Measurements from ENCODE around the gene GIMAP5.
"Not testable (repeated sequence)": the region's sequence is repeated elsewhere in the genome, so short reads cannot be mapped to it uniquely, and the experiment has no call there.

Gene GIMAP5

DNA sequence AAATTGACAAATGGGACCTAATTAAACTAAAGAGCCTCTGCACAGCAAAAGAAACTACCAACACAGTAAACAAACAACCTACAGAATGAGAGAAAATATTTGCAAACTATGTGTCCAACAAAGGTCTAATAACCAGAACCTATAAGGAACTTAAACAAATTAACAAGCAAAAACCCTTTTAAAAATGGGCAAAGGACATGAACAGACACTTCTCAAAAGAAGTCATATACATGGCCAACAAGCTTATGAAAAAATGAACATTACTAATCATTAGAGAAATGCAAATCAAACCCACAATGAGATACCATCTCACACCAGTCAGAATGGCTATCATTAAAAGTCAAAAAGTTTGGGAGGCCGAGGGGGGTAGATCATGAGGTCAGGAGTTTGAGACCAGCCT lies 36.9 kb downstream of the GIMAP5 start:
- not testable (repeated sequence) for DNase-seq (ENCODE audit: low read depth)

DNA sequence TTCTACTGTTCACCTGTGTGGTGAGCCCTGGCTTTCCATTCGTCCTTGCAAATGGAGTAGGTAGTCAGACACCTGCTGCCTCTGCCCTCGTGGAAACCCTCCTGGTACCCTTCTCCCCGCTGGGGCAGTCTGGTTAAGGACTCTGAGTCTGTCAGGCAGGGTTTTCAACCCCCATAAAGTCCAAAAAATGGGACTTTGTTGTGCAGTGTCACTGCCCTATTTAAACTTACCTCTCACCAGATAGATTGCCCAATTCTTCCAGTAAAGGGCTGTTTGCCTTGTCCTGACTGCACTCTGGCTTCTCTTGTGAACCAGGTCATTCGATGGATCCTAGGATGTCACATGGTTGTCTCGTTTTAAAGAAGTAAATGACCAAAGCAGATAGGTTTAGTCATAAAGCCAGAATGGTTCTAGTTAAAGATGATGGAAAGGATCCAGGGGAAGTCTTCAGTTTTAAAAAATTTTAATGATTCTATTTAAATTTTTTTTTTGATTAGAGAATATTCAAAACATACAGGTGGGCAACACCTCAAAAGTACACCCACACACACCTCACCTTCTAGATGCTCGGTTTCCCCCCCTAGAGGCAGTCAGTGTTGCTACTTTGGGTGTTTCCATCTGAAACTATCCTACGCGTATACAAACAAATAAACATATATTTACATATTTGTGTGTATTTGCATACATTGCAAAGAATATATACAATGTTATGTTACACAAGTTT lies 41.0 kb downstream of the GIMAP5 start:
- DNase-seq (ENCODE audit: low read depth): no peak

DNA sequence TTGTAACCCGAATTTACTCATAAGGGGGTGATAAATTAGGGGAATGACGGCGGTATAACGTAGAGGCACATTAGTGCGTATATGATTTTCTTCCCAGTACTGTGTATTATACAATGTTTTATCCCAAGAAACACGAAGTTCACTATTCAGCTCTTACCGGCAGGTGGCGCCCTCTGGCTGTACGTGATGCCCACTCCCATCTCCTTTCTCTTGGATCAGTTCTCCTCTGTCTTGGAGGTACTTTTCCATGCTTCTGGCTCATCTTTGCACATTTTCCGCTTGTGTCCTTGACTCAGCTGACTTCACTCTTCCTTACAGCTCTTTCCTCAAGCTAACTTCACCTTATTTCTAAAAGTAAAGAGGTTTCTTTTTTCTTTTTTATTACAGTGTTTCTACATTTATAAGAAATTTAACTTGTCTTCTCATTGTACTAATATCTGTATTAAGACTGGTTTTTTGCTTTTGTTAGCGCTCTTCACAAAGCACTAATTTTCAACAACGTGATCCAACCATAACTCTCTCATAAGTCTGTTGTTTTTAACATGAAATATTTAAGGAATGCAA lies 41.6 kb downstream of the GIMAP5 start:
- peak; percentile 57 for DNase-seq (ENCODE audit: low read depth)

DNA sequence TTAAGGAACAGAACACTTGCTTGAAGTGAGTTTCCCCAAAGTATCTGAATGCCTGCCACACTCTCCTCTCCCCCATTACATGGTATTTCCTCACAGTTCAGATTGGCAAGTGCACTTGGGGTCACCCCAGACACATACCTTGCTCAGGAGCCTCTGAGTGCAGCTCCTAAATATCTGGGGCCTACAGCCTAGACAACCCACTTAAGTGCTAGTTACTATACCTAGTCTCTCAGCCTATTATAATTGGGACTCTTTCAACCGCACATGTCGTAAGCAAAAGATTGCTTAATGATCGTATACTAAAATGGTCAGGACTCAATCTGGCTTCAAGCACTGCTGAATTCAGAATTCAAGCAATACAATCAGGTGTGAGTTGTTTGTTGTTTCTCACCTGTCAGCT lies 43.1 kb downstream of the GIMAP5 start:
- no peak for DNase-seq (ENCODE audit: low read depth)

DNA sequence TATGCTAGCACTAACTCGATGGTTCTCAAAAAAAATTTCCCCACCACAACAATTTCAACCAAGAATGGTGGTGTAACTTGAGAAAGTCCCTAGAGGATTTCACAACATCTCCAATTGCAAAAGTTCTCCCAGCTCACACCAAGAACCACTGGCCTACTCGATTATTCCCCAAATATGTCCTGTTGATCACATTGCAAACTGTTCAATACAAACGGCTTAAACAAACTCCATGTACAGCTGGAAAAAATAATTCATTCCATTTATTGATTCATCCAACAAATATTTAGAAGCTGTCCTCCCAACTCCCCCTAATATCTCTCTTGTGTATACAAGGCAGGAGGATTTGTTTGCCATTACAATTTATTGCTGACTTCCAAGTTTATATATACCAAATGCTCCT lies 43.9 kb downstream of the GIMAP5 start:
- no peak for DNase-seq (ENCODE audit: low read depth)

DNA sequence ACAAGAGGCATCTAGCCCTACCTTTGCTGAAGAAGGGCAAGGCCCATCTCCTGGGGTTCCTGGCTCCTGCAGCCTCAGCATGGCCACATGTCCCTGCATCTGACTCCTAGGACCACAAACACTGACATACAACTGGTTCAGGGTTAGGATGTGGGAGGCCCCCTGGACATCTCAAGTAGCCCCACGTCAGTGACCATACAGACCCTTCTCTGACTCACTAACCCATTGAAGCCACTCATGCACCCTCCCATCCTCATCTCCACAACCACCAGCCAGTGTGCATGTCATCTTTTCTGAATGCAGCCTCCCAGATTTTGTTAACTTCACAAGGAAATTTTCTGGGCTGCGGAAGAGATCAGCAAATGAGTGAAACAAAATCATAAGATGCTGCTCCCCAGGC lies 44.7 kb downstream of the GIMAP5 start:
- no peak for DNase-seq (ENCODE audit: low read depth)

DNA sequence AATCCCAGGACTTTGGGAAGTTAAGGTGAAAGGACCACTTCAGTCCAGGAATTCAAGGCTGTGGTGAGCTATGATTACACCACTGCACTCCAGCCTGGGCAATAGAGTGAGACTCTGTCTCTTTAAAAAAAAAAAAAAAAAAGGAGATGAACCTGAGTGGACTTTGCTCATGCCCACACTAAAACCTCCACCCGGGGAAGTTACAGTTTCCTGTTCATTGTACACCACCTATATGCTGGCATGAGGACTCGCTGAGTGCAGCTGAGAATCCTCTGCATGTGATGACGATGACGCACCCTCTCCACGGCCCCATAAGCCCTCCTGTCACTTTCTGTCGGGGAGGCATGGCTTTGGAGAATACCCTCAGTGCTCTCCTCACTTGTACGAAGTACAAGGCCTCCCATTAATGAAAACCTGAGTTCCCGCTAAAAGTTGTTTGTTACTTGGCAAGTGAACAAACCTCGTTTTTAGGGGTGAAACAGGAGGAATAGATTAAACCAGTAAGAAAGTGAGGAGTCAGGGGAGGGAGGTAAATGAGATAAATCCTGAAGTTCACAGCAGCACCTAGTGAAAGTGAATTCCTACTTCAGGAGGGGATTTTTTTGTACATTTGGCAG lies 47.0 kb downstream of the GIMAP5 start:
- DNase-seq (ENCODE audit: low read depth): no peak

DNA sequence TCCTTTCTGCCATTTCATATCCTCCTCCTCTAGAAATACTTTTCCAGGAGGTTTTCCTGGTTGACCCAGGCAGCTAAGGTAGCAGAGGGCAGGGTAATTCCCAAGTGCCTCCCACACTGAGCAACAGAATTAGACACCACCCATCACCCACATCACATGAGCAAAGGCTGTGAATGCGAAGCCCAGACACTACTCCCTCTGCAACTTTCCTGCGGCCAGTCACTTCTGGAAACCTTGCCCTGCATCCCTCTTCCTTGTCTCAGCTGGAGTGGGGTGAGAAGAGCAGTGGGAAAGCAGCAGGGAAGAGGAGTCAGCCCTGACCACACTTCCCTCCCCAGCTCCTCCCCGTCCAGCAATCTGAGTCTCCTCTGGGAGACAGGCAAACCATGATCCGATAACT lies 47.7 kb downstream of the GIMAP5 start:
- DNase-seq (ENCODE audit: low read depth): no peak

DNA sequence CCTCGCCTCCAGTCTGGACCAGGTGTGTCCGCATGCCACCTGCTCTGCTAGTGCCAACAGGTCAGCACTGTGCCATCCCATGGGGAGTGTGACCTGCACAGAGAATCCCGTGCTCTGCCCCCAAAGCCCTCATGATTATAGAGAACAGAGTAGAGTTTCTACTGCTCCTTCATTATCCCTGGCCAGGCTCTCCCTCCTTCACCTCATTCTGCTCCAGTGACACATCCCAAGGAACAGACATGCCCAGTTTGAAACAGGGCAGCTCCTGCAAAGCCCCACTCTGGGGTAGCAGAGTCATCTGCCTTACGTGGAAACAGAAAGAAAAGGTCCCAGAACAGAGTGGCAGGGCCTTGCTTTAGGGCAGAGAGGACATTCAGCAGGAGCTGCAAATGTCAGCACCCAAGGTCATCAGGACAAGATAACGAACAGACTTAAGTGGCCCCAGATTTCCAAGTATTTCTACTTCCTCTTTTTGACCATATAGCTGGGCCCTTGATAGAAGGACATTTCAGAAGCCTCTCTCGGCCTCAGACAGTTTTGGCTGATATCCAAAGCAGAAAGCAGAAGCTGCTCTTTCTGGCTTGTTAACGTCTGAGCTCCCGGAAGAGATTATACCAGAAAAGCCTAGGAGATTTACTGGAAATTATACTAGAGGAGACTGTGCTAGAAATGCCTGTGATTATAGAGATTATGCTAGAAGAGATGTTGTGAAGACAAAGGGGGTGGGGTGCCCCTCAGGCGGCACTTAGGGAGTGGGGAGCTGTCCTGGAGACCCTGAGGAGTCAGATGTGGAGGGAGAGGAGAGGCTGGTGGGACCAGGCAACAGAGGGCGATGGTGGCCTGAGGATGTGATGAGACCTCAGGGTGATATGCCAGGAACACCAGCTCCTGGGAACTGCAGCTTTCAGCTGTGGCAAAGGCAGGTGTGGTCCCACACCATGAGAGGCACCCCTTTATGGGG lies 50.4 kb downstream of the GIMAP5 start:
- DNase-seq (ENCODE audit: low read depth): no peak

DNA sequence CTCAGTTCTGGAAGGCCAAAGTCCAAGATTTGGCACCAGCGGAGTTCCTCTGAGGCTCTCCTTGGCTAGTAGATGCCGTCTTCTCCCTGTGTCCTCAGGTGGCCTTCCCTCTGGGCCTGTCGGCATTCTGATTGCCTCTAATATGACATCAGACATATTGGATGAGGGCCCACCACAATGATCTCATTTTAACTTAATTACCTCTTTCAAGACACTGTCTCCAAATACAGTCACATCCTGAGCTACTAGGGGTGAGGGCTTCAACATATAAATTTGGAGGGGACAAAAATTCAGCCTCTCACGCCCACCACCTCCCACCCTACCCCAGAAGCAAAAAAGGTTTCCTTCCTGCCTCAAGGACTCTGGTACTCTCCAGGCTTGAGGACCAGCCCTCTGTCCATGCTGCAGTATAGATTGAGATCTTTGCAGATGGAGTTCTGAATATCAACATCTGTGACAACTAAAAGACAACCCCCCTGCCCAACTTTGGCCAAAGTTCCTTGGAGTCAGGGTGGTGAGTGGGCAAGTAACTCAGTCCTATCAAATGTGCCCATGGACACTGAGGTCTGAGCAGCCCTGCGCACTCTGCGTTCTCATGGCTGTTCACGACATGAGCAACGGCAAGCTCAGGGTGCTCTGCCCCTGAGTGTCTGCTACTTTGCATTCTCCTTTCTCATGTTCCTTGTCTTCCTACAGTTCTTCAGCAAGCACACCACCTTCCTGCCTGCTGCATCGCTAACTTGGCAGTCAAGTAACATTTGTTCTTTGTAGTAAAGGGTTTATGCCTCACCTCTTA lies 51.5 kb downstream of the GIMAP5 start:
- DNase-seq (ENCODE audit: low read depth): no peak

DNA sequence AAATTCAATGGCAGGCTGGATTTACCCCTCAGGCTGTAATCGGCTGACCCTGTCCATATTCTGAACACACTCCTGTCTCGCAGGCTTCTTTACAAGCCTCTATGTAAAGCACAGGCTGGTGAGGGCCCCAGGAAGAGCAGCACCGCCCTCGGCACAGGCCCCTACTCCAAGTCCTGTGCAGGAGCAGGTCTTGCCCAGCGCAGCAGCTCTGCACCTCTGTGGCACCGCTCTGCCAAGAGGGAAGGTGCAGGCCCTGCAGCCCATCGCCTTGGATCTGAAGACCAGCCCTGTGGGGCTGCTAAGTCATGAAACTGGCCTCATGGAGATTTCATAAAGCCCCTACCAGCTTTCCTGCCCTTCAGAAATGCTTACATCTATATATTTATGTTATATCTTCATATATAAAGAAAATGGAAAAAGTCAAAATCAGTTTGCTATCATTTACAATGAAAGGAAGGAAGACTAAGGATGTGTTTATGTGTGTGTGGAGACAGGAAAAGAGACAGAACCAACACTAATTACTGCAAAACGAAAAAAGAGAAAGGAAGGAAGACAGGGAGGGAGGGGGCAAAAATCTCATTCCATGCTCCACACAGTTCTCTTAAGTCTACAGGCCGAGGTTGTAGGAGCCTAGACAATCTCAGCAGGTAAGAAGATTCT lies 53.3 kb downstream of the GIMAP5 start:
- no peak for DNase-seq (ENCODE audit: low read depth)

DNA sequence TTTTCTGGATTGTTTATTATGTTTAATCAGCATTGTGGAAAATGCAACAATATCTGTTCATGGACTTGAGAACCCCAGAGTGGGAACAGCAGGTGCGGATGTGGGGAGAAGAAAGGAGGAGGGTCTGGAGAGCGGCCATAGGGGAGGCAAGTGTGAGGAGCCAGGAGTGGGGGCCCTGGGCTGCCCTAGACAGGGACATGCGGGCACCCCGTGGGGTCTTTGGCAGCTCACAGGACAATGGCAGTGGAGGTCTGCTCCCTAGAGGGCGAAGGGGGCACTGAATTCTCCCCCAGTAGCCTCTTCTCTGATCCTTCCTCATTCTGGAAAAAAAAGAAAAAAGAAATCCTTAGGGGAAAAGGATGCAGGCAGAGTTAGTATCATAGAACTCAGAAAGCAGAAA lies 54.1 kb downstream of the GIMAP5 start:
- DNase-seq (ENCODE audit: low read depth): no peak

DNA sequence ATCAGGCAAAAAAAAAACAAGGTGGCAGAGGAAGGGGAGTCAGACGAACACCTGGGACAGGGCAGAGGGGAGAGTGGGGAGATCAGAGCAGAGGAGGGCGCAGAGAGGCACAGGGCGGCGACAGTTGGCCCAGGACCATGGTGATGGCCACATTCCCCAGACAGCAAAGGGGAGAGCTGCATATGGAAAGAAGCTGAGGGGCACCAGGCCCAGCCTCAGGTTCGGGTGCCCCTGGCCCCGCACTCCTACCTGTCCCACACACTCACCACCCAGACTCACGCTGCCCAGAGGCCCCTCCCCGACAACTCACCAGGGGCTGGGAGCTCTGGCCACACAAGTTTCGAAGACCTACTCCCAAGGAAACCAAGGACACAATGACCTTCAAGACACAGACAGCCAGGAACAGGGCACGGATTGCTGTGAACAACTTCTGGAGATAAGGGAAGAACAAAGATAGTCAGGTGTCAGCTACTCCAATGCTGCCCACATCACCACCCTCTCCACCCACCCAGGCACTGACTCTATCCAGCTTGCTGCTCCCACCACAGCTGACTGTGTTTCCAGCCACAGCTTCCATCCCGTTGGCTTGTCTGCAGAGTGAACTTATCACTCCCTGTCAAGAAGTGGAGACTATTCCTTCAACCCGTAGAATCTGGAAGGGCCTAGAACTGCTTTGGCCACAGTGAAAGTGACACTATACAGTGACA lies 54.7 kb downstream of the GIMAP5 start:
- DNase-seq (ENCODE audit: low read depth): no peak
